ENCODE measurements around the gene USP24. TPM values are rescaled to one million over a fixed set of nuclear protein-coding genes. Genes with fewer than 3 reads are reported as not detected.

The USP24 gene
- total RNA-seq, 1 experiment from 2014 or later: 35.3 TPM

DNA sequence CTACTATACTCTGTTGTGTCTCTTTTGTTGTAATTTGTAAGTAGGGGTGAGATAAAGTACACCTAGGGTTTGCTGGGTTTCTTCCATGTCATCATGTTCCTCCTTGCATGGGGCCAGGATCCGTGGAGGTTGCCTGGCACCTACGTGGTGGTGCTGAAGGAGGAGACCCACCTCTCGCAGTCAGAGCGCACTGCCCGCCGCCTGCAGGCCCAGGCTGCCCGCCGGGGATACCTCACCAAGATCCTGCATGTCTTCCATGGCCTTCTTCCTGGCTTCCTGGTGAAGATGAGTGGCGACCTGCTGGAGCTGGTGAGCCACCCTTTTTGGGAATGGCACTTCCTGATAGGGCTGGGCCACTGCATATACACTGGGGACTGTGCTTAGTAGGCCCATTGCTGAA lies 171.4 kb downstream of the USP24 start:
- H3K4me2 ChIP-seq (ENCODE audit: insufficient read depth, insufficient read length, low read length): no peak overlapping the region
- H2BK120ac ChIP-seq (ENCODE audit: low read depth, low read length, poor library complexity, severe bottlenecking): no peak overlapping the region
- no peak overlapping the region for H3K27ac ChIP-seq (ENCODE audit: insufficient read length, low read depth, low read length)
- Mint-ChIP-seq H3K36me3 (ENCODE audit: insufficient read depth in 1 of 3, low read depth in 3 of 3) (peaks cover 18 to 49% (median 21%) of the 10 kb centered on the region in 3 experiments), H3K4me3 (no peak overlapping the region), H3K27ac (peak overlapping the region in 1 of 3 experiments; percentile 88; a peak in 1 of 7 replicates), H3K27me3 (ENCODE audit: low read depth) (peaks cover 30% of the 10 kb centered on the region), H3K9me3 (no peaks in the 10 kb centered on the region; a peak in 1 of 5 replicates), H3K4me1 (peaks cover 34 to 35% of the 10 kb centered on the region in 2 experiments)
- no peak overlapping the region for H2AFZ ChIP-seq (ENCODE audit: low read length)
- DNase-seq: no peak
- H3K9me3 ChIP-seq (ENCODE audit: control insufficient read depth, low read depth, low read length): no peaks in the 10 kb centered on the region
- H2AK5ac ChIP-seq (ENCODE audit: insufficient read length, low read length): no peak overlapping the region
- H4K20me1 ChIP-seq (ENCODE audit: control insufficient read depth, insufficient read depth, insufficient read length): no peaks in the 10 kb centered on the region
- H3K18ac ChIP-seq (ENCODE audit: insufficient read length, low read depth, low read length): no peak overlapping the region
- WGBS (ENCODE audit: extremely low coverage, insufficient read length, low lambda C conversion rate): no CpG with 5 or more reads among the region's 9 CpGs
- H3K27me3 ChIP-seq (ENCODE audit: insufficient read depth, low read length): peaks cover 5% of the 10 kb centered on the region; the same call in 1 of the 2 replicates
- H3K79me2 ChIP-seq (ENCODE audit: insufficient read depth, low read length): peaks cover 18% of the 10 kb centered on the region; the same call in 1 of the 2 replicates
- H3K9ac ChIP-seq (ENCODE audit: extremely low read depth, insufficient read length, low read length): no peak overlapping the region
- no peak for TF ChIP-seq CTCF (conservative IDR thresholded peaks at IDR 0.05)
- no peak overlapping the region for H2BK5ac ChIP-seq (ENCODE audit: insufficient read length, low read length)
- no peak overlapping the region for H4K91ac ChIP-seq (ENCODE audit: insufficient read length, low read depth, low read length)
- H2BK20ac ChIP-seq (ENCODE audit: low read depth, low read length, poor library complexity, severe bottlenecking): no peak overlapping the region
- H3K4me1 ChIP-seq (ENCODE audit: insufficient read depth, low read length): peaks cover 6% of the 10 kb centered on the region; the same call in 1 of the 2 replicates
- no peak overlapping the region for H3T11ph ChIP-seq (ENCODE audit: low read length)
- no peak overlapping the region for H4K8ac ChIP-seq (replicated peaks; ENCODE audit: insufficient read length, low read depth, low read length)
- peaks cover 21% of the 10 kb centered on the region for H3K23me2 ChIP-seq (ENCODE audit: insufficient read length, low read depth, low read length, poor library complexity, severe bottlenecking)
- H2BK12ac ChIP-seq (ENCODE audit: insufficient read length, low read depth, low read length): no peak overlapping the region
- H3K23ac ChIP-seq (ENCODE audit: insufficient read length, low read depth, low read length): no peak overlapping the region
- H4K5ac ChIP-seq (ENCODE audit: insufficient read length, low read depth, low read length): no peak overlapping the region
- no peak overlapping the region for H2BK15ac ChIP-seq (ENCODE audit: low read depth, low read length)
- no peak overlapping the region for H3K56ac ChIP-seq (ENCODE audit: insufficient read length, low read depth, low read length)
- H3K79me1 ChIP-seq (ENCODE audit: insufficient read depth, low read depth, low read length, poor library complexity, severe bottlenecking): no peaks in the 10 kb centered on the region
- H3K14ac ChIP-seq (ENCODE audit: insufficient read depth, low read length): no peak overlapping the region
- no peak overlapping the region for H3K4ac ChIP-seq (ENCODE audit: low read depth, low read length)

All from H9 (cell line).